ENCODE measurements around the gene ZNF740.
A peak's percentile ranks its signal among the peaks of the same experiment; 100 is the strongest.
"Not testable (repeated sequence)": the region's sequence is repeated elsewhere in the genome, so short reads cannot be mapped to it uniquely, and the experiment has no call there.

ZNF740 gene

GRCh38 chr12:53195516-53196420, 15.2 kb downstream of the ZNF740 start:
- no peak for DNase-seq

DNA sequence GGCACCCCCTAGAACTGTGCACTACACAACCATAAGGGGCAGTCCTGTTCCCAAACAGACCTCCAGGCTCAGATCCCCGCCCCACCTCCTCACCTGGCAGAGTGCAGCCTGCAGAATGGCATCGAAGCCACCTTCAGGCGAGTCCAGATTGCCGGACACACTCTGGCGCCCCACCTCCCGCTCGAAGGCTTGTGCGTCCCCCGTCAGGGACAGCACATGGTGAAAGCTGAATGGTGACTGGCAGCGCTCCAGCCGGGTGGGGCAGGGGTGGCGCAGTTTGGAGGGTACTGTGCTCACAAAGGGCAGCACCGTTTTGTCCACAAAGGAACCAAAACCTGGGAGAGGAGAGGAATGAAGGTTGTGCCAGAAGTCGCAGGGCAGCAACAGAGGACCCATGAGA, 16.0 kb downstream of the ZNF740 start:
- no peak for DNase-seq

DNA sequence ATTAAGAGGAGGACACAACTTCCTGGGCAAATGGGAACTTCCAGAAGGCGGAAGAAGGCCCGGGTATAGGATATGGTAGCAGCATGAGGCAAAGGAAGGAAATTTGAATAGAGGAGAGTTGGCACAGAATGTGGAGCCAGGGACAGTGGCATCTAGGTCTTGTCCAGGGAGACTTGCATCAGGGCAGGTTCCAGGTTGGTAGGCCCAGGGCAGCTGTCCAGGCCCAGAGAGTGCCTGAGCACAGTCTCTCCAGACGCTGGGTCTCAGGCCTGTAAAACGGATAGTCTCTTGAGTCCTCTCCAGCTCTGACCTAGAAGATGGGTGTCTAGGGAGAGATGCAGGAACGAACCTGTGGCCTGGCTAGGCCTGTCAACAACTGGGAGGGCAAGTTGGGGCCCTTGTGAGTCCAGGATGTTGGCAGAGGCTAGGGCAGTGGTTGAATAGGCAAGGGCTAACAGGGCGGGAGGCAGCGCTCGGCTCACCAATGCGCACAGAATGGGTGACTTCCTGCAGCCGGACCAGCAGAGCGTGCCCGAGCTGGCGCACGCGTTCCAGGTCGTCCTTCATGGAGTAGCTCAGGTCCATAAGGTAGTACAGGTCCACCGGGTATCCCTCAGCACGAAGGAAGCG, 16.6 kb downstream of the ZNF740 start:
- no peak for DNase-seq

DNA sequence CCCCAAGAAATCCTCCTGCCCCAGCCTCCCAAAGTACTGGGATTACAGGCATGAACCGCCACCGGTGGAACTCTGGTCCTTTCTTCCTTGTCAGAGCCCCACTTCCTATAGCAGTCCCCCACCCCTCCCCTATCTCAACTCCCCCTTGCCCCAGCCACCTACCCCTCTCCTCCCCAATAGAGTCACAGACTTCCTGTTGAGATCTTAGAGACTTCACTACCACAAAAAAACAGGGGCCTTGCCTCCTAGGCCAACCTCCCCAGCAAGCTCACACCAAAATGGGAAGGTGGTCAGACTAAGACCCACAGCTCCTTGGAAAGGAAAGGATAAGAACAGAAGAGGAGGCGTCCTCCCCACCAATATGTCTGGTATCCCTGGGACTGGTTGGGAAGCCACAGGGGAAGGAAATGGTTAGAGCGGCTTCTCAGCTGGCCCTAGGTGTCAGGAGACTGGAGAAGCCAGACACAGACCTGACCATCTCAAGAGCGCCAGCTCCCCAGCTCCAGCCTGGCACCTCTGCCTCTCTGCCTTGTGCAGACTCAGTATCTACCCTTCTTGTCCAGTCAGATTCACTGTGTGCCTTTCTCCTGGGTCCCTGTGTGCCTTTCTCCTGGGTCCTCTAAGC, 18.1 kb downstream of the ZNF740 start:
- no peak for DNase-seq

DNA sequence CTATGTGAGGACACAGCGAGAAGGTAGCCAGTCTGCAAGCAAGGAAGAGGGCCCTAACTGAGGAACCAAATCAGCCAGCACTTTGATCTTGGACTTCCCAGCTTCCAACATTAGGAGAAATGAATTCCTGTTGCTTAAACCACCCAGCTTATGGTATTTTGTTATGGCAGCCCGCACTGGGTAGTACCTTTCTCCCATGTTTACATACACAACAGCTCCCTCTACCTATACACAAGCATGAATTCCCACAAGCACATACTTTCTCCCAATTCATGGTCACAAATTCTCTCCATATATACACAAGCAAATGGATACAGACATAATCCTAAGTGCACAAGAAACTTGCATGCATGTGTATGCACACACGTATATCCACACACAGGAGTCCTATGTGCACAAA, 19.2 kb downstream of the ZNF740 start:
- DNase-seq = no peak

DNA sequence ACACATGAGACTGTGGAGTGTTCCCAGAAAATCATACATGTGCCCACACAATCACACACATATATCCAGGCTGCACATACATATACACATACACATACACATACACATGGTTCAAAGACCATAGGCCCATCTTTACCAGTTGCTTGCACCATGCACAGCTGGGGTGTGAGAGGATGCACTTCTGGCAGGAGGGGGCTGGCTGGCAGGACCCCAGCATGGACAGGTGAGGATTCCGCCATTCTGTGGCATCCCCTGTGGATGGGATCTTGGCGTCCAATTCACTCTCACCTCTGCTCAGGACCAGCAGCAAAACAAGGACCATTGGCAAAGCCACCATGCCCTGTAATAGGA, 19.6 kb downstream of the ZNF740 start:
- DNase-seq = no peak

DNA sequence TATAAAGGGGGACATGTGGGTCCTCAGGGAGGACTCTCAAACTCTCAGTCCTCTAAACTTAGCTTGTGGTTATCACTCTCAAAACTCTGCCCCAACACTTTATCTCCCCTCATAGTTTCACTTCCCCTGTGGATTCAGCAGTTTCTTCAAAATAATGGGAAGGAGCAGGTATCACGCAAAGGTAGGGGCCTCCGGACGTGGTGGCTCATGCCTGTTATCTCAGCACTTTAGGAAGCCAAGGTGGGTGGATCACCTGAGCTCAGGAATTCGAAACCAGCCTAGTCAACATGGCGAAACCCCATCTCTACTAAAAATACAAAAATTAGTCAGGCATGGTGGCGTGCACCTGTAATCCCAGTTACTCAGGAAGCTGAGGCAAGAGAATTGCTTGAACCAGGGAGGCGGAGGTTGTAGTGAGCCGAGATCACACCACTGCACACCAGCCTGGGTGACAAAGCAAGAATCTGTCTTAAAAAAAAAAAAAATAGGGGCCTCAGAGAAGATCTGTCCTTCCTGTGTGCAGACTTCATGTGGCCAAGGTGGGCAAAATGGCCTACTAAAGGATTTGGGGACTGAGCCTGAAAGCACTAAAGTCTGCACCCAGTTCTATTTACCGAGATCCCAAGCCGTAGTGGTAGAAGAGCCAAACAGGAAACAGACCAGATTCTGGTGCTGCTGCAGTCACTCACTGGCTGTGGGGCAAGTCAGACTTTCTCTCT, 20.1 kb downstream of the ZNF740 start:
- DNase-seq = no peak

DNA sequence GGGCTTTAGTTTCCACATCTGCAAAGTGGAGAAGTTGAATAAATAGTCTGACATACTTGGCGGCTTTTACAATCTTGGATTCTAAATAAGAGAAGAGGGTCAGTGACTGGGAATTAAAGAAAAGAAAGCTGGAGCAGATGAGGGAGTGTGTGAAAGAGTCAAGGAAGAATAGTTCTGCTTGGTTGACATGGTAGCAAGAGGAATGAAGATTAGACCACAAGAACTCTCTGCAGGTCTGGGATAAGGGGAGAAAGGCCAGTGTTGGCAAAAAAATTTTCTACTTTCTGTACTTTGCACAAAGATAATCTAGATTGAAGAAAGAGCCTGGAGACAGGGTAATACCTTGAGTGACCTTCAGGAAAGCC, 20.6 kb downstream of the ZNF740 start:
- no peak for DNase-seq

DNA sequence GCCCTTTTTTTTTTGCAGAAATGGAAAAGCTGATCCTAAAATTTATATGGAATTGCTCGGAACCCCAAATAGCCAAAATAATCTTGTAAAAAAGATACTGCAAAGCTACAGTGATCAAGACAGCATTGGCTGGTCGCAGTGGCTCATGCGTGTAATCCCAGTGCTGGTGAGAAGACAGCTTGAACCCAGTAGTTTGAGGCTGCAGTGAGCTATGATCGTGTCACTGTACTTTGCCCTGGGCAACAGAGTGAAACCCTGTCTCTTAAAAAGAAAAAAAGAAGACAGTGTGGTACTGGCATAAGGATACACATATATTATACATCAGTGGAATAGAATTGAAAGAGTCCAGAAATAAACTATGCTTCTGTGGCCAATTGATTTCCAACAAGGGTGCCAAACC, 21.1 kb downstream of the ZNF740 start:
- no peak for DNase-seq

- DNase-seq = not testable (repeated sequence)
Observed at GRCh38 chr12:53202316-53202715, 21.8 kb downstream of the ZNF740 start.

GRCh38 chr12:53204351-53204750, 23.8 kb downstream of the ZNF740 start:
- DNase-seq = no peak

DNA sequence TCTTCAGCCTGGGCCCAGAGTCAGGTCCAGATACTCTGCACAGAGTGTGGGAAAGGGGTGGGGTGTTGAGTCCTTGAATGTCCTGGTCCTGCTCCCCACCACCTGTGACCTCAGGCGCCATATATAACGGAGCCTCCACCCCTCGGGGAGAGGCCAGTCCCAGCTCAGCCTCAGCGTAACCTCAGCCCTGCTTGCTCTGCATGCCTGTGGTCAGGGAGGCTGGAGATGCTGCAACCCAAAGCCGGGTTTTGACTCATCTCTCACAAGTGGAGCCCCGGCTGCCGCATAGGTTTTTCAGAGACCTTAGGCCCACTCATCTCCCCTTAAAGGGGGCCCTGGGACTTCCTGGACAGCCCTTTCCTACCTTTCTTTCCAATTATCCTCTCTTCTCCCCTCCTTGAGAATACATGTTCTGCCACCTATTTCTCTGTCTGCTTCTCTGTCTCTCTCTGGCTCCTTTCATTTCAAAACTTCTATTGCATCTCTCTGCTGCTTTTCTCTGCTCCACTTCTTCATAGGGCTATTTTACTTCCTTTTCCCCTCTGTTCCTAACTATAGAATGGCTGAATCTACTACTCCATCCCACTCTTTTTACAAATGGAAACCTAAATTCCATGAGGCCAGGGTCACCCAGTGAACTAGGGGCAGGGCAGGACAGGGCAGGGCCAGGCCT, 25.4 kb downstream of the ZNF740 start:
- no peak for DNase-seq

DNA sequence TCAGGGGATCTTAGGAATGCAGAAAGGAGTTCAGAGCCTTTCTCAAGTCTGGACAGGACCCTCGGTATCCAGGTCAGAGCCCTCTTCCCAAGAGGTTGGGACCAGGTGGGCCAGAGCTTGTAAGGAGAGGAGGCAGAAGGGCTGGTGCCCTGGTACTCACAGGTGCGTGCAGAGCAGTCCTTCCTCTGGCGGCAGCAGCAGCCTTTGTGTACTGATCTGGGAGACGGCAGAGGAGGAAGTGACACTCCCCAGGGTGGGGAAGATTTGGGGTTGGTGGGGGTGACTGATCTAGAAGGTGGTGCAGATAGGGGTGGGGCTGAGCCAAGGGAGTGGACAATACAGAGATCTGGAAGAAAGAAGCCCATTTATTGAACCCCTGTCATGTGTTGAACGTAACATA, 26.5 kb downstream of the ZNF740 start, which contains the start of gene ITGB7:
Gene ITGB7 (minus strand): TSS at position 210 of the 400 bp plus-strand sequence. CDS start 6,808 bp downstream, outside the sequence.
- DNase-seq = no peak

- no peak for DNase-seq
Observed at GRCh38 chr12:53208435-53208834, 27.9 kb downstream of the ZNF740 start.

DNA sequence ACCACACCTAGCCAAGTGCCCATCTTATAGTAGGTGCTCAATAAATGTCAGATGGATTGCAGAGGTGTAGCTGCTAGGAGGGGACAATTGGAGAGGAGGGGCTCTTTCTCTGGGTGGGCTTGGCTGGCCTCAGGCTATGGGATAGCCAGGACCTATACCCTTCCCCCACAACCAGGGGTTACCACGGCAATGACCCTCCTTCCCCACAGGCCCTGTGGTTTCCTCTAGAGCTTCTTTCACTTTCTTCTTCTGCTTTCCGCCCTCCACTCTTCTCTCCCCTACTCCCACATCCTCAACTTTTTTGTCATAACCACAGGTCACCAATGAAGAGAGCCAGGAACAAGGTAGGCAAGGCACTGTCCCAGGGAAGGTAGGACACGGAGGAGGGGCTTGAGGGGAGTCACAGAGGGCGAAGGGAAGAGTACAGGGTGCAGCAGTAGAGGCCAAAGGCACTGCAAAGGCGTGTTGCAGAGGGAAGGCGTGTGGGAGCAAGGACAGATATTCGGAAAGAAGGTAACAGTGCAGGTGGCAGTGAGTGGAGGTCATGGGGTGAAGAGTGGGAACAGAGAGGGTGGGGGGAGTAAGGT, 28.4 kb downstream of the ZNF740 start:
- DNase-seq = no peak

GRCh38 chr12:53210843-53211242, 30.3 kb downstream of the ZNF740 start:
- no peak for DNase-seq

DNA sequence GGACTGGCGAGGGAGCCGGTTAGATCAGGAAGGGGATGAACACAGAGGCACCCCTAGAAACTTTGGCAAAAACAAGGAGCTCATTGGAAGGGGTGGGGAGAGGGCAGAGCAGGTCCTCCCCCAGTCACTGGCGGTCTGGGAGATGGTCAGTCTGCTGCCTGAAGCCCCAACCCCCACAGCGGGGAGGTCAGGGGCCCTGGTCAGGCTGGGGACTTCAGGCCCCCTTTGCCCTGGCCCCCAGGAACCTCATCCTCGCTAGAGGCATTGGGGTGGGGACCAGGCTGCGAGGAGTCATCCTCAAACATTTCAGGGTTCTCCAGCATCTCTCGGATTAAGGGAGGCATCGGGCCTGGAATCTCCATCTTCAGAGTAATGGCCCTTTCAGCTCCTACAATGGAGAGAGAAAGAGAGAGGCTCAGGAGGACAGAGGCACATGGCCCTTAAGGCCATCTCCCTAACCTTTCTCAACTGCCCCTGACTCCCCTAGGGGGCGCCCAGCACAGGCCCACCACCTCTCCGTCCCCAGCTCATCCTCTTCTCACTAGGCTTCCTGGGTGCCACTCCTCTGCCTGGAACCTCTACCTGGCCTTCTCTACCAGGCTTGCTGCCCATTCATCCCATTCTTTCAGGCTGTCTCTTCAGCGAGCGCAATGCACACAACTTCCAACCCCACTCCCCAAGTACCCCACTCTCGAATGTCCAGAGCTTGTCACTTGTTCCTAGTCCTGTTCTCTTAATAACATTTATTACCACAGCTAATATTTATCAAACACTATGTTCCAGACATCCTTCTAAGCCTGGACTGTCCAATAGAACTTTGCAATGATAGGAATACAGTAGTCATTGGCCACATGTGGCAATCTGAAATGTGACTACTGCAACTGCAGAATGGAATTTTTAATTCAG, 31.2 kb downstream of the ZNF740 start:
- peak; percentile 21 for DNase-seq

- DNase-seq = no peak
Observed at GRCh38 chr12:53212931-53213330, 32.4 kb downstream of the ZNF740 start.

DNA sequence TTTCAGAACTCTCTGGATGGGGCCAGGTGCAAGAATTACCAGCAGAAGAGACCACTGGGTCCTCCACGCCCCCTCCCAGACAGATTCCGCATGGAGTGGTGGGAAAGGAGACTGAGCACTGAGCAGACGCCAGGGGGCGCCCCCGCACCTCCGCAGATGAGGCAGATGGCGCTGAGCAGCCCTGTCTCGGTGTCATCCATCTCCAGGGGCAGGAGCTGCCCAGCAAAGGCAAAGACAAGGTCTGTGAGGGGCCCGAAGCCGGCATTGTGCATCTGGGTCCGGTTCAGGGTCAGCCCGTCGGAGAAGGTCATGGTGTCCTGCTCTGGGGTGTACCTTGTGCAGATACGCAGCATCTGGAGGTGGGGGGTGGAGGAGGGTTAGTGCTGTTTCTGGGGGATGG, 32.8 kb downstream of the ZNF740 start:
- DNase-seq = peak; percentile 88

GRCh38 chr12:53214221-53214620, 33.7 kb downstream of the ZNF740 start:
- no peak for DNase-seq
